B cell (primary cell): ENCODE results near the gene NODAL. TPM values are rescaled to one million over a fixed set of nuclear protein-coding genes. Genes with fewer than 3 reads are reported as not detected.

Experiments used
- ATAC-seq: fragments of 200-7000 bp; cut with Tn5 transposase; one replicate; pipeline ENCODE4 v1.10.0; 2021; ENCODE audit warnings: low read depth, mild to moderate bottlenecking, moderate number of reproducible peaks, moderate library complexity
- CTCF ChIA-PET: fragments of 350-600 bp; sonication (Branson Sonifier 250); formaldehyde crosslinking; loops from one replicate; lab custom pipeline; 2021; ENCODE audit warnings: antibody characterized with exemption, inconsistent platforms; lab: Charles Lee
- POLR2A ChIA-PET: fragments of 350-600 bp; sonication (Branson Sonifier 250); formaldehyde crosslinking; loops from one replicate; lab custom pipeline; 2021; ENCODE audit warnings: antibody characterized with exemption; lab: Charles Lee
- DNase-seq: peaks from one replicate; pipeline ENCODE4 v3.0.0; 2013
- H2AFZ ChIP-seq: 2 replicates; pipeline ENCODE4 v1.6.1; 2012; ENCODE audit warnings: mild to moderate bottlenecking, low read depth, low read length; ENCODE audit not compliant: insufficient read depth, poor library complexity, severe bottlenecking
- H3K27ac ChIP-seq, 2 donors: 1 replicate in 1 of 2; 2 replicates in 1 of 2; pipeline ENCODE4 v1.5.1; 2012 to 2013; ENCODE audit warnings: low read length in 2 of 2, mild to moderate bottlenecking in 2 of 2, moderate library complexity in 1 of 2
- H3K27me3 ChIP-seq, 4 experiments: fragments of 200-600 bp in 1 of 4; sonication (generic) in 1 of 4; replicated peaks in 1 of 4; 1 replicate in 2 of 4; 2 replicates in 2 of 4; pipeline versions ENCODE4 v1.6.1 to v1.7.0; 2013 to 2016; ENCODE audit warnings: low read length in 3 of 4, mild to moderate bottlenecking in 2 of 4, mixed read lengths in 1 of 4, moderate library complexity in 1 of 4; ENCODE audit not compliant: insufficient read depth in 4 of 4, control insufficient read depth in 3 of 4; ENCODE audit errors: control extremely low read depth in 1 of 4
- H3K36me3 ChIP-seq, 2 experiments: replicated peaks in 1 of 2; 1 replicate in 1 of 2; 2 replicates in 1 of 2; pipeline versions ENCODE4 v1.6.1 to v1.7.1; 2013; ENCODE audit warnings: low read length in 1 of 2; ENCODE audit not compliant: insufficient read depth in 2 of 2, control insufficient read depth in 1 of 2; ENCODE audit errors: control extremely low read depth in 1 of 2, extremely low read depth in 1 of 2
- H3K4me1 ChIP-seq, 2 donors: fragments of 200-600 bp in 1 of 2; sonication (generic) in 1 of 2; 1 replicate in 1 of 2; 2 replicates in 1 of 2; pipeline versions ENCODE4 v1.5.1 to v1.6.1; 2013 to 2017; ENCODE audit warnings: low read length in 2 of 2; ENCODE audit not compliant: control insufficient read depth in 2 of 2, insufficient read depth in 2 of 2
- H3K4me2 ChIP-seq: replicated peaks from 2 replicates; pipeline ENCODE3; 2012; ENCODE audit warnings: mild to moderate bottlenecking, low read depth, low read length; ENCODE audit not compliant: poor library complexity, severe bottlenecking
- H3K4me3 ChIP-seq, 5 experiments: fragments of 200-600 bp in 1 of 5; sonication (generic) in 1 of 5; 1 replicate in 3 of 5; 2 replicates in 2 of 5; pipeline versions ENCODE4 v1.5.1 to v1.7.0; 2011 to 2016; ENCODE audit warnings: low read length in 4 of 5, mild to moderate bottlenecking in 4 of 5, low read depth in 2 of 5, control low read depth in 1 of 5, moderate library complexity in 1 of 5; ENCODE audit not compliant: insufficient read depth in 1 of 5; ENCODE audit errors: control extremely low read depth in 1 of 5, extremely low read depth in 1 of 5
- H3K79me2 ChIP-seq: fragments of 200-600 bp; sonication (generic); one replicate; pipeline ENCODE4 v1.6.0; 2016; ENCODE audit warnings: low read length; ENCODE audit not compliant: control insufficient read depth, insufficient read depth
- H3K9ac ChIP-seq: fragments of 200-600 bp; sonication (generic); 2 replicates; pipeline ENCODE4 v1.6.1; 2017; ENCODE audit warnings: mild to moderate bottlenecking, low read length, moderate library complexity
- H3K9me3 ChIP-seq, 3 donors: one replicate each; pipeline versions ENCODE4 v1.6.1 to v1.7.1; 2013; ENCODE audit warnings: low read length in 2 of 3; ENCODE audit not compliant: control insufficient read depth in 2 of 3, insufficient read depth in 1 of 3; ENCODE audit errors: control extremely low read depth in 1 of 3
- H4K20me1 ChIP-seq: 2 replicates; pipeline ENCODE4 v1.6.0; 2012; ENCODE audit warnings: mild to moderate bottlenecking, low read length; ENCODE audit not compliant: insufficient read depth, control insufficient read depth, poor library complexity, severe bottlenecking
- H3K27ac Mint-ChIP-seq: one replicate; pipeline ENCODE4 v1.8.0; 2021; ENCODE audit warnings: mixed read lengths
- H3K27me3 Mint-ChIP-seq: one replicate; pipeline ENCODE4 v1.8.0; 2021; ENCODE audit warnings: mixed read lengths
- H3K4me1 Mint-ChIP-seq: one replicate; pipeline ENCODE4 v1.8.0; 2021; ENCODE audit warnings: mixed read lengths
- H3K4me3 Mint-ChIP-seq: one replicate; pipeline ENCODE4 v1.8.0; 2021; ENCODE audit warnings: mixed read lengths
- H3K9me3 Mint-ChIP-seq: one replicate; pipeline ENCODE4 v1.8.0; 2022; ENCODE audit warnings: mixed read lengths; ENCODE audit not compliant: insufficient read depth
- EZH2 ChIP-seq: IDR thresholded peaks from 2 replicates; pipeline ENCODE4 v1.6.1; 2012; ENCODE audit warnings: borderline replicate concordance, low read depth, mild to moderate bottlenecking, moderate library complexity, low read length; ENCODE audit not compliant: insufficient read depth, poor library complexity, severe bottlenecking
- WGBS: methylation state at CpG from one replicate; pipeline ENCODE4 v1.1.5; 2013; ENCODE audit warnings: missing lambda C conversion rate; ENCODE audit not compliant: insufficient coverage; 5-methylcytosine and 5-hydroxymethylcytosine counted together
- intact Hi-C: fragments of 100-400 bp; cut with micrococcal nuclease; formaldehyde crosslinking; loops from one replicate; pipeline ENCODE4 v1.10.0; 2022
- polyA plus RNA-seq: library from polyadenylated mRNA; depleted of rRNA; stranded (reverse); fragments of >200 nt; gene quantifications from 2 replicates; pipeline ENCODE4 v1.2.3, GENCODE V29; 2012
- total RNA-seq, 2 donors: library from RNA; stranded (reverse); fragments of 120-200 nt in 1 of 2; gene quantifications; 1 replicate in 1 of 2; 2 replicates in 1 of 2; pipeline versions ENCODE4 v1.2.3 to v1.2.4, GENCODE V29; 2013 to 2022
- TF ChIP-seq, protein P1 (sequence below): fragments of 200-600 bp; IDR thresholded peaks from one replicate; pipeline ENCODE4 v1.8.0; 2022; ENCODE audit warnings: antibody characterized with exemption, mild to moderate bottlenecking

The NODAL gene
- total and polyA plus RNA-seq, 2 donors (not counting 1 experiment from before 2014, with no cell fraction given), result 0.06 TPM; not detected in 1

DNA sequence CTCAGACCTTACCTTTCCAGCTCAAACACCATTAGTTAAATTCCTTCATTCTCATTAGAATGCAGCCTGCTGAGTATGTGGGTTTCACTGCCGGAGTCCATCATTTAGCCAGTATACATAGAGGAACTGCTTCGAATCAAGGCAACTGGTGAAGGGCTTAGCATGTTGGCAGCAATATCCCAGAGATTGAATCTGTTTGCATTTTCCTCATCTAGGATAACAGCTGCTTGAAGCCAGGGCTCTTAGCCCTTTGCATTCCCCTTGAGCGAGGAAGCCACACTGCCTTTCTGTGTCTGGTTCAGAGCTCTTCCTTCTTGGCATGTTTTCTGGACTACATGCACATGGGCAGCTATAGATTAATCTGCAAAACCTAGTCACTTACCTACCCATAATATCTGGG lies 14.7 kb downstream of the NODAL start:
- ChIA-PET CTCF (interaction anchor here (1.0 kb wide), 1 partner anchor 11 kb away, joined by 3 read pairs; no protein-coding TSS in a partner anchor), POLR2A (no interaction called here)
- no peaks in the 10 kb centered on the region for H3K27me3 ChIP-seq
- TF ChIP-seq, protein P1, sequence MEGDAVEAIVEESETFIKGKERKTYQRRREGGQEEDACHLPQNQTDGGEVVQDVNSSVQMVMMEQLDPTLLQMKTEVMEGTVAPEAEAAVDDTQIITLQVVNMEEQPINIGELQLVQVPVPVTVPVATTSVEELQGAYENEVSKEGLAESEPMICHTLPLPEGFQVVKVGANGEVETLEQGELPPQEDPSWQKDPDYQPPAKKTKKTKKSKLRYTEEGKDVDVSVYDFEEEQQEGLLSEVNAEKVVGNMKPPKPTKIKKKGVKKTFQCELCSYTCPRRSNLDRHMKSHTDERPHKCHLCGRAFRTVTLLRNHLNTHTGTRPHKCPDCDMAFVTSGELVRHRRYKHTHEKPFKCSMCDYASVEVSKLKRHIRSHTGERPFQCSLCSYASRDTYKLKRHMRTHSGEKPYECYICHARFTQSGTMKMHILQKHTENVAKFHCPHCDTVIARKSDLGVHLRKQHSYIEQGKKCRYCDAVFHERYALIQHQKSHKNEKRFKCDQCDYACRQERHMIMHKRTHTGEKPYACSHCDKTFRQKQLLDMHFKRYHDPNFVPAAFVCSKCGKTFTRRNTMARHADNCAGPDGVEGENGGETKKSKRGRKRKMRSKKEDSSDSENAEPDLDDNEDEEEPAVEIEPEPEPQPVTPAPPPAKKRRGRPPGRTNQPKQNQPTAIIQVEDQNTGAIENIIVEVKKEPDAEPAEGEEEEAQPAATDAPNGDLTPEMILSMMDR, result no peak
- DNase-seq (no peak), ATAC-seq (no peak)
- no peak overlapping the region for H3K9ac ChIP-seq
- no peaks in the 10 kb centered on the region for H3K27me3 Mint-ChIP-seq
- 97% methylated on average over 3 of the region's 3 CpGs for WGBS
- H2AFZ ChIP-seq, result no peak overlapping the region
- H3K4me2 ChIP-seq, result no peak overlapping the region
- no peaks in the 10 kb centered on the region for H3K79me2 ChIP-seq
- no peaks in the 10 kb centered on the region for H3K4me1 ChIP-seq
- H3K27ac Mint-ChIP-seq, result no peak overlapping the region
- no peaks in the 10 kb centered on the region for H4K20me1 ChIP-seq
- H3K36me3 ChIP-seq, result peaks cover 8 to 56% of the 10 kb centered on the region in 2 experiments
- H3K4me1 Mint-ChIP-seq, result peaks cover 3% of the 10 kb centered on the region
- H3K27ac ChIP-seq, result no peak overlapping the region
- no peak overlapping the region for H3K4me3 Mint-ChIP-seq
- H3K9me3 ChIP-seq, result no peaks in the 10 kb centered on the region
- intact Hi-C loops, result no loop called here
- H3K4me3 ChIP-seq, result no peak overlapping the region
- no peaks in the 10 kb centered on the region for H3K9me3 Mint-ChIP-seq

DNA sequence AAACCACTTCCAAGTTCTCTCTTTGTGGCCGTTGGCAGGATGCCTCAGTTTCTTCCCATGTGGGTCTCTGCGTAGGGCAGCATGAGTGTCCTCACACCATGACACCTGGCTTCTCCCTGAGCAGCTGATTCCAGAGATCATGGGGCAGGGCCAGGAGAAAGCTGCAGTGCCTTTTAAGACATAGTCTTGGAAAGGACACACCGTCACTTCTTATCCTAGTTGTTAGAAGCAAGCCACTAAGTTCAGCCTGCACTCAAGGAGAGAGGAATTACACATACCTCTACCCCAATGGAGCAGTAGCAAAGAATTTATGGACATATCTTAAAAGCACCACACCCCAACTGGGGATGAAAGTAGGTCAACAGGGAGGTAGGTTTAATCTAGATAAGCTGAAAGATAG lies 16.4 kb downstream of the NODAL start:
- H3K36me3 ChIP-seq, result peaks cover 8 to 68% of the 10 kb centered on the region in 2 experiments
- no peaks in the 10 kb centered on the region for H3K4me1 Mint-ChIP-seq
- intact Hi-C loops, result no loop called here

More for the DNA sequence above, 16.4 kb downstream of the NODAL start:
- Mint-ChIP-seq H3K27me3 (no peaks in the 10 kb centered on the region), H3K4me3 (no peak overlapping the region), H3K9me3 (no peaks in the 10 kb centered on the region), H3K27ac (no peak overlapping the region)
- ChIA-PET POLR2A (no interaction called here), CTCF (interaction anchor here (1.6 kb wide), 1 partner anchor 21 kb away, joined by 4 read pairs; the partner anchor contains the start of gene EIF4EBP2)
- no peak for ATAC-seq
- Histone ChIP-seq H3K79me2 (no peaks in the 10 kb centered on the region), H2AFZ (no peak overlapping the region), H3K27ac (no peak overlapping the region), H3K4me1 (no peaks in the 10 kb centered on the region), H3K9ac (no peak overlapping the region), H4K20me1 (no peaks in the 10 kb centered on the region), H3K4me2 (no peak overlapping the region), H3K27me3 (no peaks in the 10 kb centered on the region), H3K4me3 (no peak overlapping the region), H3K9me3 (no peaks in the 10 kb centered on the region)
- WGBS, result 94% methylated on average over 2 of the region's 3 CpGs
- no peak for TF ChIP-seq EZH2
- TF ChIP-seq, protein P1, result no peak
- no peak for DNase-seq
